ENCODE data around the gene AR.

DNA sequence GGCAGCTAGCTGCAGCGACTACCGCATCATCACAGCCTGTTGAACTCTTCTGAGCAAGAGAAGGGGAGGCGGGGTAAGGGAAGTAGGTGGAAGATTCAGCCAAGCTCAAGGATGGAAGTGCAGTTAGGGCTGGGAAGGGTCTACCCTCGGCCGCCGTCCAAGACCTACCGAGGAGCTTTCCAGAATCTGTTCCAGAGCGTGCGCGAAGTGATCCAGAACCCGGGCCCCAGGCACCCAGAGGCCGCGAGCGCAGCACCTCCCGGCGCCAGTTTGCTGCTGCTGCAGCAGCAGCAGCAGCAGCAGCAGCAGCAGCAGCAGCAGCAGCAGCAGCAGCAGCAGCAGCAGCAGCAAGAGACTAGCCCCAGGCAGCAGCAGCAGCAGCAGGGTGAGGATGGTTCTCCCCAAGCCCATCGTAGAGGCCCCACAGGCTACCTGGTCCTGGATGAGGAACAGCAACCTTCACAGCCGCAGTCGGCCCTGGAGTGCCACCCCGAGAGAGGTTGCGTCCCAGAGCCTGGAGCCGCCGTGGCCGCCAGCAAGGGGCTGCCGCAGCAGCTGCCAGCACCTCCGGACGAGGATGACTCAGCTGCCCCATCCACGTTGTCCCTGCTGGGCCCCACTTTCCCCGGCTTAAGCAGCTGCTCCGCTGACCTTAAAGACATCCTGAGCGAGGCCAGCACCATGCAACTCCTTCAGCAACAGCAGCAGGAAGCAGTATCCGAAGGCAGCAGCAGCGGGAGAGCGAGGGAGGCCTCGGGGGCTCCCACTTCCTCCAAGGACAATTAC lies 1.4 kb downstream of the AR start:
- TF ChIP-seq, protein P1, sequence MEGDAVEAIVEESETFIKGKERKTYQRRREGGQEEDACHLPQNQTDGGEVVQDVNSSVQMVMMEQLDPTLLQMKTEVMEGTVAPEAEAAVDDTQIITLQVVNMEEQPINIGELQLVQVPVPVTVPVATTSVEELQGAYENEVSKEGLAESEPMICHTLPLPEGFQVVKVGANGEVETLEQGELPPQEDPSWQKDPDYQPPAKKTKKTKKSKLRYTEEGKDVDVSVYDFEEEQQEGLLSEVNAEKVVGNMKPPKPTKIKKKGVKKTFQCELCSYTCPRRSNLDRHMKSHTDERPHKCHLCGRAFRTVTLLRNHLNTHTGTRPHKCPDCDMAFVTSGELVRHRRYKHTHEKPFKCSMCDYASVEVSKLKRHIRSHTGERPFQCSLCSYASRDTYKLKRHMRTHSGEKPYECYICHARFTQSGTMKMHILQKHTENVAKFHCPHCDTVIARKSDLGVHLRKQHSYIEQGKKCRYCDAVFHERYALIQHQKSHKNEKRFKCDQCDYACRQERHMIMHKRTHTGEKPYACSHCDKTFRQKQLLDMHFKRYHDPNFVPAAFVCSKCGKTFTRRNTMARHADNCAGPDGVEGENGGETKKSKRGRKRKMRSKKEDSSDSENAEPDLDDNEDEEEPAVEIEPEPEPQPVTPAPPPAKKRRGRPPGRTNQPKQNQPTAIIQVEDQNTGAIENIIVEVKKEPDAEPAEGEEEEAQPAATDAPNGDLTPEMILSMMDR (IDR thresholded peaks at IDR 0.05), result no peak
- TF ChIP-seq EZH2 (IDR thresholded peaks at IDR 0.05; ENCODE audit: borderline replicate concordance, insufficient read depth, low read depth, low read length, poor library complexity, severe bottlenecking), result no peak

Measured in B cell (primary cell).